Measurements from ENCODE around the gene NT5DC3. TPM values are rescaled to one million over a fixed set of nuclear protein-coding genes. Genes with fewer than 3 reads are reported as not detected.

NT5DC3 gene
- total RNA-seq, 3 donors from 2014 or later (not counting 1 experiment from before 2014, with no cell fraction given) = 1.1 to 2.1 (median 1.4) TPM

- Histone ChIP-seq H3K9me3 (ENCODE audit: control insufficient read depth, insufficient read depth, low read length) (no peaks in the 10 kb centered on the region), H3K27ac (ENCODE audit: low read length) (no peak overlapping the region), H3K36me3 (ENCODE audit: control insufficient read depth, insufficient read depth, low read length) (no peaks in the 10 kb centered on the region), H3K4me3 (ENCODE audit: low read length) (no peak overlapping the region), H3K27me3 (ENCODE audit: control insufficient read depth, insufficient read depth, low read length) (no peaks in the 10 kb centered on the region), H3K4me1 (ENCODE audit: control insufficient read depth, insufficient read depth, low read length) (no peaks in the 10 kb centered on the region)
- intact Hi-C loops (cut with micrococcal nuclease) = no loop called here
- H3K36me3 Mint-ChIP-seq = no peaks in the 10 kb centered on the region
- no peak for DNase-seq
- H3K9me3 Mint-ChIP-seq = no peaks in the 10 kb centered on the region
- 95% methylated on average over 1 of the region's 2 CpGs for WGBS (ENCODE audit: insufficient coverage)
- TF ChIP-seq, protein P1, sequence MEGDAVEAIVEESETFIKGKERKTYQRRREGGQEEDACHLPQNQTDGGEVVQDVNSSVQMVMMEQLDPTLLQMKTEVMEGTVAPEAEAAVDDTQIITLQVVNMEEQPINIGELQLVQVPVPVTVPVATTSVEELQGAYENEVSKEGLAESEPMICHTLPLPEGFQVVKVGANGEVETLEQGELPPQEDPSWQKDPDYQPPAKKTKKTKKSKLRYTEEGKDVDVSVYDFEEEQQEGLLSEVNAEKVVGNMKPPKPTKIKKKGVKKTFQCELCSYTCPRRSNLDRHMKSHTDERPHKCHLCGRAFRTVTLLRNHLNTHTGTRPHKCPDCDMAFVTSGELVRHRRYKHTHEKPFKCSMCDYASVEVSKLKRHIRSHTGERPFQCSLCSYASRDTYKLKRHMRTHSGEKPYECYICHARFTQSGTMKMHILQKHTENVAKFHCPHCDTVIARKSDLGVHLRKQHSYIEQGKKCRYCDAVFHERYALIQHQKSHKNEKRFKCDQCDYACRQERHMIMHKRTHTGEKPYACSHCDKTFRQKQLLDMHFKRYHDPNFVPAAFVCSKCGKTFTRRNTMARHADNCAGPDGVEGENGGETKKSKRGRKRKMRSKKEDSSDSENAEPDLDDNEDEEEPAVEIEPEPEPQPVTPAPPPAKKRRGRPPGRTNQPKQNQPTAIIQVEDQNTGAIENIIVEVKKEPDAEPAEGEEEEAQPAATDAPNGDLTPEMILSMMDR (IDR thresholded peaks at IDR 0.05) = no peak
- no peak overlapping the region for H3K4me3 Mint-ChIP-seq
- no peak overlapping the region for H3K27ac Mint-ChIP-seq
- no peak for ATAC-seq
- peaks cover 1 to 2% of the 10 kb centered on the region in 2 donors for H3K27me3 Mint-ChIP-seq (ENCODE audit: low read depth in 2 of 2)
- H3K4me1 Mint-ChIP-seq = no peaks in the 10 kb centered on the region
These were observed 95.1 kb downstream of the NT5DC3 start for GRCh38 chr12:103745962-103746361.

GRCh38 chr12:103743788-103744187, 97.2 kb downstream of the NT5DC3 start:
- H3K9me3 Mint-ChIP-seq = no peaks in the 10 kb centered on the region
- H3K4me3 ChIP-seq (ENCODE audit: low read length) = no peak overlapping the region
- no peaks in the 10 kb centered on the region for H3K36me3 Mint-ChIP-seq
- no peaks in the 10 kb centered on the region for H3K4me1 Mint-ChIP-seq
- no peaks in the 10 kb centered on the region for H3K36me3 ChIP-seq (ENCODE audit: control insufficient read depth, insufficient read depth, low read length)
- no peaks in the 10 kb centered on the region for H3K9me3 ChIP-seq (ENCODE audit: control insufficient read depth, insufficient read depth, low read length)
- intact Hi-C loops (cut with micrococcal nuclease) = no loop called here
- no peak overlapping the region for H3K4me3 Mint-ChIP-seq
- peaks cover 0 to 2% of the 10 kb centered on the region in 2 donors for H3K27me3 Mint-ChIP-seq (ENCODE audit: low read depth in 2 of 2)
- H3K4me1 ChIP-seq (ENCODE audit: control insufficient read depth, insufficient read depth, low read length) = no peaks in the 10 kb centered on the region
- DNase-seq (no peak), ATAC-seq (no peak)
- 98% methylated on average over 2 of the region's 3 CpGs for WGBS (ENCODE audit: insufficient coverage)
- TF ChIP-seq, protein P1 (IDR thresholded peaks at IDR 0.05) = no peak
- no peak overlapping the region for H3K27ac ChIP-seq (ENCODE audit: low read length)
- no peak overlapping the region for H3K27ac Mint-ChIP-seq
- H3K27me3 ChIP-seq (ENCODE audit: control insufficient read depth, insufficient read depth, low read length) = no peaks in the 10 kb centered on the region

GRCh38 chr12:103742349-103742932, 98.6 kb downstream of the NT5DC3 start:
- DNase-seq (no peak), ATAC-seq (no peak)
- H3K27ac ChIP-seq (ENCODE audit: low read length) = no peak overlapping the region
- WGBS (ENCODE audit: insufficient coverage) = 92% methylated on average over 15 of the region's 15 CpGs
- intact Hi-C loops (cut with micrococcal nuclease) = no loop called here
- H3K36me3 Mint-ChIP-seq = no peaks in the 10 kb centered on the region
- TF ChIP-seq, protein P1 (IDR thresholded peaks at IDR 0.05) = no peak
- H3K4me1 ChIP-seq (ENCODE audit: control insufficient read depth, insufficient read depth, low read length) = no peaks in the 10 kb centered on the region
- H3K4me1 Mint-ChIP-seq = no peaks in the 10 kb centered on the region
- no peaks in the 10 kb centered on the region for H3K9me3 Mint-ChIP-seq
- no peak overlapping the region for H3K27ac Mint-ChIP-seq
- H3K27me3 Mint-ChIP-seq (ENCODE audit: low read depth in 2 of 2) = peaks cover 0 to 2% of the 10 kb centered on the region in 2 donors
- H3K27me3 ChIP-seq (ENCODE audit: control insufficient read depth, insufficient read depth, low read length) = no peaks in the 10 kb centered on the region
- no peaks in the 10 kb centered on the region for H3K9me3 ChIP-seq (ENCODE audit: control insufficient read depth, insufficient read depth, low read length)
- no peak overlapping the region for H3K4me3 ChIP-seq (ENCODE audit: low read length)
- H3K36me3 ChIP-seq (ENCODE audit: control insufficient read depth, insufficient read depth, low read length) = no peaks in the 10 kb centered on the region
- H3K4me3 Mint-ChIP-seq = no peak overlapping the region

- Histone ChIP-seq H3K27me3 (ENCODE audit: control insufficient read depth, insufficient read depth, low read length) (no peaks in the 10 kb centered on the region), H3K9me3 (ENCODE audit: control insufficient read depth, insufficient read depth, low read length) (no peaks in the 10 kb centered on the region), H3K36me3 (ENCODE audit: control insufficient read depth, insufficient read depth, low read length) (no peaks in the 10 kb centered on the region), H3K4me3 (ENCODE audit: low read length) (no peak overlapping the region), H3K4me1 (ENCODE audit: control insufficient read depth, insufficient read depth, low read length) (no peaks in the 10 kb centered on the region), H3K27ac (ENCODE audit: low read length) (no peak overlapping the region)
- ATAC-seq = no peak
- DNase-seq = no peak
- Mint-ChIP-seq H3K9me3 (no peaks in the 10 kb centered on the region), H3K27ac (no peak overlapping the region), H3K4me3 (no peak overlapping the region), H3K4me1 (no peaks in the 10 kb centered on the region), H3K27me3 (ENCODE audit: low read depth in 2 of 2) (peaks cover 0 to 2% of the 10 kb centered on the region in 2 donors), H3K36me3 (no peaks in the 10 kb centered on the region)
- TF ChIP-seq, protein P1 (IDR thresholded peaks at IDR 0.05) = no peak
- 67% methylated on average over 1 of the region's 1 CpG for WGBS (ENCODE audit: insufficient coverage)
- intact Hi-C loops (cut with micrococcal nuclease) = no loop called here
These were observed 103.2 kb downstream of the NT5DC3 start for GRCh38 chr12:103737881-103738280.
